HL-60 (cell line): ENCODE data around the gene IQGAP1.

Source experiments
- CTCF ChIP-seq: IDR thresholded peaks from one replicate; pipeline ENCODE4 v1.5.1; 2011; ENCODE audit warnings: low read length, control low read depth, inconsistent platforms; ENCODE audit not compliant: insufficient read depth
- POLR2AphosphoS5 ChIP-seq: IDR thresholded peaks from 2 replicates; pipeline ENCODE4 v1.6.1; 2012; ENCODE audit warnings: low read depth

- TF ChIP-seq CTCF (no peak), POLR2AphosphoS5 (no peak)
These were observed 68.2 kb downstream of the IQGAP1 start for GRCh38 chr15:90456236-90456635.
